Skeletal muscle tissue (tissue), 4 donors: Measurements from ENCODE around the gene RHOD. TPM values are rescaled to one million over a fixed set of nuclear protein-coding genes. Genes with fewer than 3 reads are reported as not detected.

Experiments used
- H3K27ac ChIP-seq: one replicate; pipeline ENCODE4 v1.7.0; 2013; ENCODE audit warnings: mild to moderate bottlenecking, low read depth, low read length, inconsistent platforms
- H3K27me3 ChIP-seq, 3 donors: one replicate each; pipeline ENCODE4 v1.7.0; 2013; ENCODE audit warnings: low read length in 3 of 3; ENCODE audit not compliant: control insufficient read depth in 3 of 3, insufficient read depth in 3 of 3
- H3K36me3 ChIP-seq, 3 donors: one replicate each; pipeline ENCODE4 v1.7.0; 2013; ENCODE audit warnings: low read length in 3 of 3; ENCODE audit not compliant: control insufficient read depth in 3 of 3, insufficient read depth in 3 of 3
- H3K4me1 ChIP-seq, 3 donors: one replicate each; pipeline ENCODE4 v1.7.0; 2013; ENCODE audit warnings: low read length in 3 of 3, mild to moderate bottlenecking in 3 of 3; ENCODE audit not compliant: control insufficient read depth in 3 of 3, insufficient read depth in 3 of 3
- H3K4me3 ChIP-seq, 3 donors: one replicate each; pipeline ENCODE4 v1.7.0; 2013; ENCODE audit warnings: low read length in 3 of 3
- H3K9ac ChIP-seq, 3 donors: one replicate each; pipeline ENCODE4 v1.7.0; 2013; ENCODE audit warnings: low read length in 3 of 3, mild to moderate bottlenecking in 3 of 3, moderate library complexity in 2 of 3, low read depth in 1 of 3
- H3K9me3 ChIP-seq, 3 donors: one replicate each; pipeline ENCODE4 v1.7.0; 2013; ENCODE audit warnings: low read length in 3 of 3; ENCODE audit not compliant: control insufficient read depth in 3 of 3
- total RNA-seq: library from RNA; depleted of rRNA; stranded (reverse); fragments of >200 nt; gene quantifications from one replicate; pipeline ENCODE4 v1.2.3, GENCODE V29; 2014
- donor health status: Osteomylitis.

Gene RHOD
- total RNA-seq, 1 donor from 2014 or later = 7.8 TPM

- no peaks in the 10 kb centered on the region for H3K4me1 ChIP-seq
- no peak overlapping the region for H3K4me3 ChIP-seq
- no peaks in the 10 kb centered on the region for H3K36me3 ChIP-seq
- no peak overlapping the region for H3K9ac ChIP-seq
- H3K27me3 ChIP-seq = peaks cover 0 to 6% (median 4%) of the 10 kb centered on the region in 3 donors
- no peak overlapping the region for H3K27ac ChIP-seq
- H3K9me3 ChIP-seq = no peaks in the 10 kb centered on the region
Observed at GRCh38 chr11:67099831-67100324, 43.2 kb downstream of the RHOD start.

DNA sequence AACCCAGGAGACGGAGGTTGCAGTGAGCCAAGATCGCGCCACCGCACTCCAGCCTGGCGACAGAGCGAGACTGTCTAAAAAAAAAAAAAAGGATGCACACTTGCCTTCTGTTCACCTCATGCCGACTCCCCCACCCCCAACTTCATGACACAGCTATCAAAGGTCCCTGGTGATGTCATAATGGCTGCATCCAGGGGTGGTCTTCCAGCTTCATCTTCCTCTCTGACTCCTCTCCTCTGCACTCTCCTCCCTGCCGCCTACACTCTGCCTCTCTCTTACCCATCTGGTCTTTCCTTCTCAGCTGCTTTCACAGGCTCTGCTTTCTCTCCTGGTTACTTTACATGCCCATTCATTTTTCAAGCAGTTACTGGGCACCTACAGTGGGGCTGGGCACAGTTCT, 46.0 kb downstream of the RHOD start:
- H3K36me3 ChIP-seq = no peaks in the 10 kb centered on the region
- no peaks in the 10 kb centered on the region for H3K4me1 ChIP-seq
- no peaks in the 10 kb centered on the region for H3K9me3 ChIP-seq
- H3K4me3 ChIP-seq = no peak overlapping the region
- no peak overlapping the region for H3K9ac ChIP-seq
- H3K27ac ChIP-seq = no peak overlapping the region
- no peaks in the 10 kb centered on the region for H3K27me3 ChIP-seq

- Histone ChIP-seq H3K27ac (no peak overlapping the region), H3K4me1 (peaks cover 0 to 4% (median 2%) of the 10 kb centered on the region in 3 donors), H3K9ac (no peak overlapping the region), H3K4me3 (no peak overlapping the region), H3K27me3 (no peaks in the 10 kb centered on the region), H3K36me3 (no peaks in the 10 kb centered on the region), H3K9me3 (no peaks in the 10 kb centered on the region)
Observed at GRCh38 chr11:67105964-67106363, 49.3 kb downstream of the RHOD start.

GRCh38 chr11:67111261-67111660, 54.6 kb downstream of the RHOD start:
- Histone ChIP-seq H3K27me3 (no peaks in the 10 kb centered on the region), H3K4me3 (no peak overlapping the region), H3K4me1 (peaks cover 6 to 14% (median 11%) of the 10 kb centered on the region in 3 donors), H3K27ac (no peak overlapping the region), H3K36me3 (no peaks in the 10 kb centered on the region), H3K9me3 (no peaks in the 10 kb centered on the region), H3K9ac (no peak overlapping the region)

DNA sequence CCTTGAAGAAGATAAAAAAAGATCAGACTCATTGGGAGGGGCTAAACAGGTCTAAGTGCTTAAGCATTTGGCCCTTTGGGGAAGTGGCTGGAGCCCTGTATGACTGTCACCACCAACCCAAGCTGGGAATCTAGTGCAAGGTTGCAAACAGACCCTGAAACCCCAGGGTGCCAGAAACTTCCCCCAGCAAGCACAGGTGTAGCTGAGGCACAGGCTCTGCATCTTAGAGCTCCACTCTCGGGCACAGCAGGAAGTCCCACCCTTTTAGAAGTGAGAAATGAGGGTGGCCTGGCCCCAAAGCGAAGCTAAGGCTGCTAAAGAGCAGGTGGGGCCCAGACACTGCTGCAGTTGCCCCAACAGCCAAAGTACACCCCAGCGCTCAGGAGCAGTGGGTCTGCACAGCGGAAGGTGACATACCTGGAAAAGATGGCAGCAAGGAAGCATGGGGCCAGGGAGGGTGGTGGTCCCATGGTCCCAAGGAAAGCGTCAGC, 56.6 kb downstream of the RHOD start:
- Histone ChIP-seq H3K9ac (no peak overlapping the region), H3K36me3 (no peaks in the 10 kb centered on the region), H3K4me3 (no peak overlapping the region), H3K27ac (no peak overlapping the region), H3K4me1 (peaks cover 8 to 20% (median 11%) of the 10 kb centered on the region in 3 donors), H3K27me3 (no peaks in the 10 kb centered on the region), H3K9me3 (no peaks in the 10 kb centered on the region)

DNA sequence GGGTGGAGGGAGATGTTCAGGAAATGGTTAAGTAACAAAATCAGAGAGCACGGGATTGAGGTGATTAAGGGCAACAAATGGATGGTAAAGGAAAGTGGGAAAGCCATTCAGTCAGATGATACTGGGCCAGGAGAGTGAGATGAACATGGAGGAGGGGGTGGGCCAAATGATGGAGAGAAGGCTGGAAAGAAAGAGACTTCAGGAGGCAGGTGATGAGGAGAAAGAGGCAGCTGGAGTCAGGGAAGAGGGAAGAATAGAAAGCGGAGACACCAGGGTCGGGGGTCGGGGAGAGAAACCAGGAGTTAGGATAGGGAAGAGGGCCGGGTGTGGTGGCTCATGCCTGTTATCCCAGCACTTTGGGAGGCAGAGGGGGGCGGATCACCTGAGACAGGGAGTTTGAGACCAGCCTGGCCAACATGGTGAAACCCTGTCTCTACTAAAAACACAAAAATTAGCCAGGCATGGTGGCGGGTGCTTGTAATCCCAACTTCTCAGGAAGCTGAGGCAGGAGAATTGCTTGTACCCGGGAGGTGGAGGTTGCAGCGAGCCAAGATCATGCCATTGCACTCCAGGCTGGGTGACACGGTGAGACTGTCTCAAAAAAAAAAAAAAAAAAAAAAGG, 57.7 kb downstream of the RHOD start:
- Histone ChIP-seq H3K27me3 (no peaks in the 10 kb centered on the region), H3K27ac (no peak overlapping the region), H3K4me3 (no peak overlapping the region), H3K36me3 (no peaks in the 10 kb centered on the region), H3K4me1 (peaks cover 8 to 20% (median 11%) of the 10 kb centered on the region in 3 donors), H3K9me3 (no peaks in the 10 kb centered on the region), H3K9ac (no peak overlapping the region)

DNA sequence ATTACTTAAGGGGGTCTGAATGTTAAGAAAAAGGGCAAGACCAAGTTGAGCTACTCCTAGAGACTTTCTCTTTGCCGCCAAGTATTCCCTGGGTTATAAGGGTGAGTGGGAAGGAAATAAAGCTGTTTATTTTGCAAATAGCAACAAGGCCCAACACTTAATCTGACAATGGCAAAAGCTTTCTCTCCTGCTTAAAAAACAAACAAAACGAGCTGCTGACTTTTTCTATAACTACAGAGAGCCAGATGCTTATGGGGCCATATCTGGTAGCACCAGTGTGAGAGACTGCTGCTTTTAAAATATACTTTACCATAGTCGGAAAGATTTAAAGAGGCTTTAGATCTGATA, 60.1 kb downstream of the RHOD start:
- no peak overlapping the region for H3K4me3 ChIP-seq
- no peak overlapping the region for H3K27ac ChIP-seq

GRCh38 chr11:67117176-67117575, 60.5 kb downstream of the RHOD start:
- peak overlapping the region; percentile 75 to 95 (median 78) for H3K9ac ChIP-seq
- no peaks in the 10 kb centered on the region for H3K9me3 ChIP-seq
- H3K4me3 ChIP-seq = peak overlapping the region; percentile 55 to 64 (median 61)
- H3K36me3 ChIP-seq = peaks cover 0 to under 1% (median 0%) of the 10 kb centered on the region in 3 donors
- H3K4me1 ChIP-seq = peaks cover 0 to 10% (median 9%) of the 10 kb centered on the region in 3 donors
- H3K27ac ChIP-seq = peak overlapping the region; percentile 71
- H3K27me3 ChIP-seq = no peaks in the 10 kb centered on the region

More for the DNA sequence above, 60.1 kb downstream of the RHOD start:
- no peak overlapping the region for H3K9ac ChIP-seq
- no peaks in the 10 kb centered on the region for H3K27me3 ChIP-seq
- H3K4me1 ChIP-seq = peaks cover 1 to 9% (median 7%) of the 10 kb centered on the region in 3 donors
- H3K9me3 ChIP-seq = no peaks in the 10 kb centered on the region
- no peaks in the 10 kb centered on the region for H3K36me3 ChIP-seq

GRCh38 chr11:67117672-67118180, 61.1 kb downstream of the RHOD start:
- Histone ChIP-seq H3K27me3 (no peaks in the 10 kb centered on the region), H3K27ac (peak overlapping the region; percentile 89), H3K9ac (peak overlapping the region; percentile 84 to 95 (median 94)), H3K4me1 (peaks cover 0 to 11% (median 9%) of the 10 kb centered on the region in 3 donors), H3K4me3 (peak overlapping the region; percentile 64 to 78 (median 75)), H3K9me3 (no peaks in the 10 kb centered on the region), H3K36me3 (peaks cover 0 to 2% (median 0%) of the 10 kb centered on the region in 3 donors)

DNA sequence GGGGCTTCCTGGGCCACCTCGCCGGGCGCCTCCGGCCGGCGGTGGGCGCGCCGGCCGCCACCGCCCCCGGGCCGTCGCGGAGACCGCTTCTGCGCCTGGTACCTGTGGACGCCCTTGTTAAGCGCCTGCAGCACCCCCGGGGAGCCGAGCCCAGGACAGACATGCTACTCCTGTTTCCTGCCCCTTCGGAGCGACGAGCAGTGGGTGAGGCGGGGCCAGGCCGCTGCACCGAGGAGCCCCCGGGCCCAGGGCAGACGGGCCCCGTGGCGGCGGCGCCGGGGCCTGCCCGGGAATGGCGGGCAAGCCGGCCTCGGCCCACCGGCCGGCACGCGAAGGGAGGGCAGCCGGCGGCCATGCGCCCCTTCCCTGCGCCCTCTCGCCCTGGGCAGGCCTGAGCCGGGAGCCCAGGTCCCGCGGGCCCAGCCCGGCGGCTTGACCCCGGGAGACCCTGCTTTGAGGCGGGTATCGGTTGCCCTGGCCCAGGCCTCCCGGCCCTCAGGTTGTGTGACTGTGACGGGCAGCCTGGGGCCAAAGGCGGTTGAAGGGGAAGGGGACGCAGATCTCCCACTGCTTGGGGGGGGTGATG, 61.6 kb downstream of the RHOD start:
- Histone ChIP-seq H3K27ac (peak overlapping the region; percentile 89), H3K36me3 (peaks cover 0 to 2% (median 0%) of the 10 kb centered on the region in 3 donors), H3K9me3 (no peaks in the 10 kb centered on the region), H3K4me3 (peak overlapping the region; percentile 56 to 78 (median 75)), H3K9ac (peak overlapping the region; percentile 84 to 95 (median 94)), H3K4me1 (peaks cover 2 to 14% (median 9%) of the 10 kb centered on the region in 3 donors), H3K27me3 (no peaks in the 10 kb centered on the region)
